ENCODE measurements around the gene GOPC. TPM values are rescaled to one million over a fixed set of nuclear protein-coding genes. Genes with fewer than 3 reads are reported as not detected.

The GOPC gene
- total RNA-seq, 2 donors from 2014 or later, result 19.0 to 21.6 TPM

DNA sequence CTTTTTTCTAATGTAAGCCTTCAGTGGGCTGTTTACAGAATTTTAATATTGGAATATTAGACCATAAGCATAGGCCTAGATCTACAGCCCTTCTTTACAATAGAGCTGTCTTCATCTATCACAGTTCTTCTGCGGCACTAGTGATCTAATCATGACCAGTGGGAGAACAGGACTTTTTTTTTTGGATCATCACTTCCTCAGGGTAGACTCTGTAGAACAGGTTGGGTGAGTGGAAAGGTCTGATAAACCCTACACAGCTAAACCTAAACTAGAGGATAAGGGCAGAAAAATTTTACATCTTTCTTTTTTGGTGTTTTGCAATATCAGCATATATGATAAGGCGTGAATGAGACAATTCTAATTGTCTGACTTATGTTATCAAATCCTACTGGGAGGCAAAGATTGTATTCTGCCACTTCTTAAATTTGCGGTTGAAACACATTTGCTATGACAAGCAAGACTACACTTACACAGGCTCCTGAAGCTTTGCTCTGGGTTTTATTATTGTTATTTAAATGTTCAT is 52.2 kb downstream of the GOPC start:
- no peak for DNase-seq (ENCODE audit: low spot score)
- H3K4me3 Mint-ChIP-seq, result peak overlapping the region; percentile 86
- H3K27me3 Mint-ChIP-seq, result no peaks in the 10 kb centered on the region
- ATAC-seq, result no peak
- no peaks in the 10 kb centered on the region for H3K9me3 Mint-ChIP-seq
- H3K36me3 Mint-ChIP-seq, result no peaks in the 10 kb centered on the region
- peak overlapping the region; percentile 84 to 88 for H3K27ac Mint-ChIP-seq
- peaks cover 35 to 46% of the 10 kb centered on the region in 2 donors for H3K4me1 Mint-ChIP-seq (ENCODE audit: low read depth in 2 of 2)

DNA sequence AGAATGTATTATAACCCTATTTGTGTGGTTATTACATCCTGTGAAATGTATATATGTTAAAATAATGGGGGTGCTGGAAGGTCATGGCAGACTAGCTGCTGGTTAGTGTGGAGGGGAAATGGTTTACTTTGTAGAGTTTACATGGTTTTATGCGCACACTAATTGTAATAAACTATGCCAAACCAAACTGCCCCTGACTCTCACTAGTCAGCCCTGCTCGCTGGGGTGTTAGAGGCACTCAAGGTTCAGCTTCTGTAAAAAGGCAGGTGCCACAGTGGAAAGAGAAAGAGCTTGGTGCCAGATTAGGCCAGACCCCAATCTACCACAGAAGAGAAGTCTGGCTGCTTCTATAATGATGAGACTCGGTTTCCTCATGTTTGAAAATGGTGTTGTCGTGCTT is 52.7 kb downstream of the GOPC start:
- H3K27ac Mint-ChIP-seq, result peak overlapping the region; percentile 84 to 88
- ATAC-seq (peak in 1 of 2 donors; percentile 37), DNase-seq (ENCODE audit: low spot score) (no peak)
- H3K9me3 Mint-ChIP-seq, result no peaks in the 10 kb centered on the region
- peak overlapping the region; percentile 86 for H3K4me3 Mint-ChIP-seq
- peaks cover 35 to 46% of the 10 kb centered on the region in 2 donors for H3K4me1 Mint-ChIP-seq (ENCODE audit: low read depth in 2 of 2)
- no peaks in the 10 kb centered on the region for H3K36me3 Mint-ChIP-seq
- no peaks in the 10 kb centered on the region for H3K27me3 Mint-ChIP-seq

DNA sequence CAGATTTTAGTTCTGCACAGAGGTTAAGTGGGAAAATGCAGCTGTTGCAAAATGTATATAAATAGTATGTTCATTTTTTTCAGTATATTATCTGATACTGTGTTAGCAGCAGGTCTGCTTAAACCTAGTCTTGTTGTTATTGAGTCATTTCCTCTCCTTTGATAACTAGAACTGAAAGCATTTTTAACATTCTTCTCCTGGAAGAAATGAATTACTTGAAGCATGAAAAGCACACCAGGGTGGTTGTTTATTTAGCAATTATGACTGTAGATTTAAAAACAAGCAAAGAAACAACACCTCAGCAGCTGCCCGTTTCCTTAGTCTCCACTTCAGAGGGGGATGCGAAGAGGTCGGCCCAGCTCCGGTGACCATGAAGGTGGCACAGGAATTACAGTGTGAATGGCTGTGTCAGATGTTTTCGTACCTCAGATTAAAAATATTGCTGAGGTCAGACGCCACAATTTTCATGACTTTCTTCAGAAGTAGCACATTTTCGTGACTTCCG is 53.5 kb downstream of the GOPC start:
- H3K9me3 Mint-ChIP-seq, result no peaks in the 10 kb centered on the region
- H3K27ac Mint-ChIP-seq, result peak overlapping the region; percentile 84 to 88
- H3K4me3 Mint-ChIP-seq, result peak overlapping the region; percentile 86
- H3K36me3 Mint-ChIP-seq, result no peaks in the 10 kb centered on the region
- H3K4me1 Mint-ChIP-seq (ENCODE audit: low read depth in 2 of 2), result peaks cover 35 to 46% of the 10 kb centered on the region in 2 donors
- ATAC-seq, result peak; percentile 62 to 75
- no peak for DNase-seq (ENCODE audit: low spot score)
- H3K27me3 Mint-ChIP-seq, result no peaks in the 10 kb centered on the region

- no peaks in the 10 kb centered on the region for H3K9me3 Mint-ChIP-seq
- DNase-seq (ENCODE audit: low spot score), result peak; percentile 67
- H3K27ac Mint-ChIP-seq, result peak overlapping the region; percentile 84 to 88
- H3K27me3 Mint-ChIP-seq, result no peaks in the 10 kb centered on the region
- no peaks in the 10 kb centered on the region for H3K36me3 Mint-ChIP-seq
- H3K4me1 Mint-ChIP-seq (ENCODE audit: low read depth in 2 of 2), result peaks cover 35 to 46% of the 10 kb centered on the region in 2 donors
- peak; percentile 65 to 80 for ATAC-seq
- peak overlapping the region; percentile 86 for H3K4me3 Mint-ChIP-seq
Measured at GRCh38 chr6:117547688-117548621, 54.4 kb downstream of the GOPC start.

DNA sequence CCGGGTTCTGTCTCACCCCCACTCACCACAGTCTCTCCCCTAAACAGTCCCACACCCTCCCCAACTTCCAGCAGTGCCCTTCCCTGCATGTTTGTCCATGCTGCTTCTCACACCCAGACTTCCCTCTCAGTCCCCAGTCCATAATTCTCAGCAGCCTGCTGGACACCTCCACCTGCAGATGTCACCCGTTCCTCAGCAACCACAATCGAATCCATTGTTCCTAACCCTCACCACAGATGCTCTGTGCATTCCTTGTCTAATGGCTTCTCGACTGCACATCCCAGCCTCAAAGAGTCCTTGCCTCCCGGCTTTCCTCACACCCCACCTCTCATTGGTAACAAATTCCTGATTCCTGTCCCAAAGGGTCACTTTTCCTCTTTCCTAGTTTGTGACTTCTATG is 55.6 kb downstream of the GOPC start:
- H3K36me3 Mint-ChIP-seq, result no peaks in the 10 kb centered on the region
- peaks cover 35 to 46% of the 10 kb centered on the region in 2 donors for H3K4me1 Mint-ChIP-seq (ENCODE audit: low read depth in 2 of 2)
- H3K9me3 Mint-ChIP-seq, result no peaks in the 10 kb centered on the region
- DNase-seq (ENCODE audit: low spot score) (no peak), ATAC-seq (no peak)
- peak overlapping the region in 1 of 2 donors; percentile 1 for H3K27ac Mint-ChIP-seq
- no peaks in the 10 kb centered on the region for H3K27me3 Mint-ChIP-seq
- H3K4me3 Mint-ChIP-seq, result peak overlapping the region; percentile 29

DNA sequence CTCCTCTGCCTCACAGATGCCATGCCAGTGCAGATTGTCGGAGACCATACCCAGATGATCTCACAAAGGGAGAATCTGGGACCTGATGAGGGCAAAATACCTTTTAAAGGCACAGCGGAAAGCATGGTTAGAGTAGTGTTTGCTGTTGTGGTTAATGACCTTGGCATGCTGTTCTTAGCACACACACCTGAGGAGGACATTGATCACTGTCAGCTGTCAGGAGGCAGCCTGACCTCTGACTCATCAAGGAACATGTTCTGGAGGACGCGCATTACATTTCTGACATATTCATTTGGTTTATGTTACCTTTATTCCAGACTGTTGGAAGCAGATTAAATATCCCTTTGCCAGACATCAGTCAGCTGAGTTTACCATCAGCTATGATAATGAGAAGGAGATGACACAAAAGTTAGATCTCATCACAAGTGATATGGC is 57.1 kb downstream of the GOPC start:
- H3K27me3 Mint-ChIP-seq, result no peaks in the 10 kb centered on the region
- ATAC-seq (no peak), DNase-seq (ENCODE audit: low spot score) (no peak)
- peaks cover 5% of the 10 kb centered on the region for H3K36me3 Mint-ChIP-seq
- no peak overlapping the region for H3K27ac Mint-ChIP-seq
- peaks cover 29 to 36% of the 10 kb centered on the region in 2 donors for H3K4me1 Mint-ChIP-seq (ENCODE audit: low read depth in 2 of 2)
- H3K9me3 Mint-ChIP-seq, result no peaks in the 10 kb centered on the region
- H3K4me3 Mint-ChIP-seq, result no peak overlapping the region

- peaks cover 8% of the 10 kb centered on the region for H3K36me3 Mint-ChIP-seq
- ATAC-seq, result no peak
- H3K4me3 Mint-ChIP-seq, result no peak overlapping the region
- no peak overlapping the region for H3K27ac Mint-ChIP-seq
- no peak for DNase-seq (ENCODE audit: low spot score)
- H3K4me1 Mint-ChIP-seq (ENCODE audit: low read depth in 2 of 2), result peaks cover 26 to 32% of the 10 kb centered on the region in 2 donors
- no peaks in the 10 kb centered on the region for H3K9me3 Mint-ChIP-seq
- no peaks in the 10 kb centered on the region for H3K27me3 Mint-ChIP-seq
Measured at GRCh38 chr6:117544716-117545115, 57.6 kb downstream of the GOPC start.

DNA sequence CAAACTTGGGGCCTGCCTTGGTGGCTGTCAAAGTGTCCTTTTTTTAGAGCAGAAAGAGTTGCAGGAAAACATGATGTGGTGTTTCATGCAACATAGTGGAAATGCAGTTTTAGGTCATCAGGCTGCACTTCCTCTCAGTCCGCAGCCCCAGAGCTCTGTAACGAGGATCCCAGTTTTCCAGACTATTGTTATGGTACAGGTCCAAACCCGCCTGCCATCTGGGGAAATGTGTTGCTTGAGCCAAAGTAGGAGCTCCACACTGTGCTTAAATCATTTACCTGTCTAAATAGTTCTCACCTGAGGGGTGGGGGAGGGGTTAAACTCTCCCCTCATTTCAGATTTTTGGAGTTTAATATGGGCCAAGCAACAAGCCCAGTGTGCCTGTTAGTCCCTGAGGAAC is 59.8 kb downstream of the GOPC start:
- Mint-ChIP-seq H3K27ac (no peak overlapping the region), H3K9me3 (no peaks in the 10 kb centered on the region), H3K36me3 (peaks cover 12% of the 10 kb centered on the region), H3K4me3 (no peak overlapping the region), H3K27me3 (no peaks in the 10 kb centered on the region), H3K4me1 (ENCODE audit: low read depth in 2 of 2) (peaks cover 17 to 20% of the 10 kb centered on the region in 2 donors)
- ATAC-seq (no peak), DNase-seq (ENCODE audit: low spot score) (no peak)

DNA sequence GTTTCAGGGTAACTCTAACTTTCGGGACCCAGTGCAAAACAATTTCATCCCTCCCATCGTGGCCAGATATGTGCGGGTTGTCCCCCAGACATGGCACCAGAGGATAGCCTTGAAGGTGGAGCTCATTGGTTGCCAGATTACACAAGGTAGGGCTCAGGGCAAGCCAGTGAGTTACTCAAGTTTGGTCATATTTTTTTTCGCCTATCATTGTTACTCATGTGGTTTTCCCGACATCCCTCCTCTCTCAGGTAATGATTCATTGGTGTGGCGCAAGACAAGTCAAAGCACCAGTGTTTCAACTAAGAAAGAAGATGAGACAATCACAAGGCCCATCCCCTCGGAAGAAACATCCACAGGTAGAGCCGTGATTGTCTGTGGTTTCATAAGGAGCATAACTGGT is 61.6 kb downstream of the GOPC start:
- DNase-seq (ENCODE audit: low spot score), result no peak
- Mint-ChIP-seq H3K27me3 (no peaks in the 10 kb centered on the region), H3K9me3 (no peaks in the 10 kb centered on the region), H3K27ac (no peak overlapping the region), H3K4me1 (ENCODE audit: low read depth in 2 of 2) (peaks cover 5 to 10% of the 10 kb centered on the region in 2 donors), H3K36me3 (peaks cover 12% of the 10 kb centered on the region), H3K4me3 (no peak overlapping the region)
- peak in 1 of 2 donors; percentile 48 for ATAC-seq

DNA sequence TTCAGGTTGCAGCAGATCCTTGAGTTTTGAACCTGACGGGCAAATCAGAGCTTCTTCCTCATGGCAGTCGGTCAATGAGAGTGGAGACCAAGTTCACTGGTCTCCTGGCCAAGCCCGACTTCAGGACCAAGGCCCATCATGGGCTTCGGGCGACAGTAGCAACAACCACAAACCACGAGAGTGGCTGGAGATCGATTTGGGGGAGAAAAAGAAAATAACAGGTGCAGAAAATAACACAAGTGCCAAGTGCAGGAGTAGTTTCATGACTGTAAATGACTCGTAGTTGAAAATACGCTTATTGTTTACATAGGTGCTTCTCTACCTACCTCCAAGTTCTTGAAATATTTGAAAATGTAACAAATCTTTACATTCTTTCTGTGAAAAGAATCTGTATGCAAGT is 63.7 kb downstream of the GOPC start:
- Mint-ChIP-seq H3K36me3 (peaks cover 12% of the 10 kb centered on the region), H3K27me3 (no peaks in the 10 kb centered on the region), H3K4me3 (no peak overlapping the region), H3K4me1 (ENCODE audit: low read depth in 2 of 2) (peaks cover 5 to 10% of the 10 kb centered on the region in 2 donors), H3K27ac (no peak overlapping the region), H3K9me3 (no peaks in the 10 kb centered on the region)
- DNase-seq (ENCODE audit: low spot score) (no peak), ATAC-seq (no peak)

GRCh38 chr6:117536317-117536716 is 66.0 kb downstream of the GOPC start:
- no peaks in the 10 kb centered on the region for H3K9me3 Mint-ChIP-seq
- H3K4me1 Mint-ChIP-seq (ENCODE audit: low read depth in 2 of 2), result peaks cover 5 to 11% of the 10 kb centered on the region in 2 donors
- peaks cover 12% of the 10 kb centered on the region for H3K36me3 Mint-ChIP-seq
- DNase-seq (ENCODE audit: low spot score), result no peak
- no peak overlapping the region for H3K27ac Mint-ChIP-seq
- no peak overlapping the region for H3K4me3 Mint-ChIP-seq
- no peak for ATAC-seq
- H3K27me3 Mint-ChIP-seq, result no peaks in the 10 kb centered on the region

DNA sequence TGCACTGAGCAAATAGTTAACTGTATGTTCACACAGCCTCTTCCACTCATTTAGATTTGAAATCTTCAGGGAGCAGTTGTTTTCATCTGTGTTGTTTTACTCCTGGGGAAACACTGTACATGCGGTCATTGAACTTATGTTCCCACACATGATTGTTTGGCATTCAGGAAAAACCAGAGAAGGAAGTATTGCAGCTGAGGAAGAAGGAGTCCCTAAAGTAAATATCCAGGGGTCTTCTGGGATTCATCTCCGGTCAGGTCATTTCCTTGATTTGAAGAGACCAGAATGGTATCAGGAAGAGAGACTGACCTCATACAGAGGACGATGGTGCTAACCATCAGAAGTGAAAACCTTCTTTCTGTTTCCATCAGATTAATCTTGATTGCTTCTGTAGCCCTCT is 67.3 kb downstream of the GOPC start:
- Mint-ChIP-seq H3K4me1 (ENCODE audit: low read depth in 2 of 2) (peaks cover 5 to 12% of the 10 kb centered on the region in 2 donors), H3K9me3 (no peaks in the 10 kb centered on the region), H3K4me3 (no peak overlapping the region), H3K27me3 (no peaks in the 10 kb centered on the region), H3K36me3 (peaks cover 5% of the 10 kb centered on the region), H3K27ac (no peak overlapping the region)
- ATAC-seq, result no peak
- DNase-seq (ENCODE audit: low spot score), result no peak

DNA sequence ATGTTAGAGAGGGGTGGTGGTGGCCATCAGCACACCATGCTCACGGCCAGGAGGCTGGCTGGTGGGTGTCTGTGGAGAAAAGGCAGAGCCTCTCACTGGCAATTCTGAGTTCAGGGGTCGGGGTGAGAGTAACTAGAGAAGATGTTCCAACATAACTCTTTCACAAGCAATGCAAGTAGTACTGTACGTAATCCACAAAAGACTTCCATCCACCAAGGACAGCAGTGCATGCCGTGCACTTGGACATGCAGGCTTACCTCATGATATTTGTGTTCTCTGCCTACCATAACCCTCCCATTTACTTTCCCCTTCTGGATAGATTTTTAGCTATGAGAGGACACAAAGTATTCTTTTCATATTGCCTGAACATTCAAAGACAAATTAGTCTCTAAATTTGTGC is 68.5 kb downstream of the GOPC start:
- Mint-ChIP-seq H3K9me3 (no peaks in the 10 kb centered on the region), H3K4me1 (ENCODE audit: low read depth in 2 of 2) (peaks cover 5 to 11% of the 10 kb centered on the region in 2 donors), H3K36me3 (peaks cover 5% of the 10 kb centered on the region), H3K4me3 (no peak overlapping the region), H3K27ac (no peak overlapping the region), H3K27me3 (no peaks in the 10 kb centered on the region)
- DNase-seq (ENCODE audit: low spot score) (no peak), ATAC-seq (no peak)
